H1 (cell line): ENCODE data around the gene IFNE. TPM values are rescaled to one million over a fixed set of nuclear protein-coding genes. Genes with fewer than 3 reads are reported as not detected.

ENCODE experiments used
- CTCF ChIA-PET: fragments of 300-600 bp; sonication (Branson Sonifier 250); formaldehyde crosslinking; loops from one replicate; lab custom pipeline; 2021; ENCODE audit not compliant: partially characterized antibody; lab: Charles Lee
- POLR2A ChIA-PET: fragments of 300-600 bp; sonication (Branson Sonifier 250); formaldehyde crosslinking; loops from one replicate; lab custom pipeline; 2021; ENCODE audit warnings: inconsistent platforms; ENCODE audit not compliant: partially characterized antibody; lab: Charles Lee
- DNase-seq, 2 experiments: peaks; one replicate each; pipeline versions ENCODE4 v3.0.0 to v3.0.0-alpha.2; 2010 to 2022; ENCODE audit warnings: low spot score in 2 of 2, low read depth in 1 of 2, mixed read lengths in 1 of 2
- FAIRE-seq: peaks from 2 replicates; lab custom pipeline; 2011; peaks lifted over from hg19 to GRCh38; lab: Jason Lieb, UNC
- H2AFZ ChIP-seq: 2 replicates; pipeline ENCODE4 v1.8.1; 2012; ENCODE audit warnings: low read length, inconsistent platforms
- H2AK5ac ChIP-seq: 2 replicates; pipeline ENCODE4 v1.6.1; 2013; ENCODE audit warnings: low read depth, low read length
- H2BK120ac ChIP-seq: replicated peaks from 2 replicates; pipeline ENCODE3; 2013; ENCODE audit warnings: low read depth, low read length, inconsistent platforms
- H2BK12ac ChIP-seq: 2 replicates; pipeline ENCODE4 v1.6.1; 2013; ENCODE audit warnings: low read depth, low read length
- H2BK15ac ChIP-seq: 2 replicates; pipeline ENCODE4 v1.6.1; 2013; ENCODE audit warnings: low read length
- H2BK20ac ChIP-seq: 2 replicates; pipeline ENCODE4 v1.6.1; 2013; ENCODE audit warnings: low read length
- H2BK5ac ChIP-seq: 2 replicates; pipeline ENCODE4 v1.6.1; 2013; ENCODE audit warnings: low read depth, low read length
- H3K14ac ChIP-seq: 2 replicates; pipeline ENCODE4 v1.6.1; 2013; ENCODE audit warnings: inconsistent platforms; ENCODE audit not compliant: insufficient read length
- H3K18ac ChIP-seq: 2 replicates; pipeline ENCODE4 v1.6.1; 2013; ENCODE audit warnings: low read length; ENCODE audit errors: extremely low read depth
- H3K23ac ChIP-seq: 2 replicates; pipeline ENCODE4 v1.6.1; 2013; ENCODE audit warnings: inconsistent platforms; ENCODE audit not compliant: insufficient read length
- H3K23me2 ChIP-seq: 2 replicates; pipeline ENCODE4 v1.6.1; 2013; ENCODE audit warnings: low read depth, low read length
- H3K27ac ChIP-seq: 2 replicates; pipeline ENCODE4 v1.6.1; 2011; ENCODE audit warnings: low read depth, low read length, inconsistent platforms
- H3K27me3 ChIP-seq, 4 experiments: replicated peaks in 1 of 4; 1 replicate in 1 of 4; 2 replicates in 3 of 4; pipeline versions ENCODE4 v1.6.1 to v1.8.1; 2011 to 2013; ENCODE audit warnings: low read length in 3 of 4, mild to moderate bottlenecking in 3 of 4, inconsistent platforms in 2 of 4, mixed read lengths in 2 of 4, moderate library complexity in 1 of 4; ENCODE audit not compliant: control insufficient read depth in 3 of 4, insufficient read depth in 3 of 4; ENCODE audit errors: extremely low read depth in 1 of 4
- H3K36me3 ChIP-seq, 4 experiments: 2 replicates each; pipeline versions ENCODE4 v1.6.1 to v1.8.1; 2011 to 2013; ENCODE audit warnings: mild to moderate bottlenecking in 4 of 4, low read length in 3 of 4, moderate library complexity in 2 of 4, control low read depth in 1 of 4, inconsistent platforms in 1 of 4; ENCODE audit not compliant: insufficient read depth in 4 of 4, control insufficient read depth in 2 of 4
- H3K4ac ChIP-seq: replicated peaks from 2 replicates; pipeline ENCODE3; 2013; ENCODE audit warnings: low read length, low read depth, mixed read lengths, inconsistent platforms; ENCODE audit not compliant: insufficient read length
- H3K4me1 ChIP-seq, 4 experiments: replicated peaks in 1 of 4; 1 replicate in 1 of 4; 2 replicates in 3 of 4; pipeline versions ENCODE4 v1.6.1 to v1.8.1; 2011 to 2013; ENCODE audit warnings: low read length in 3 of 4, inconsistent platforms in 2 of 4, mixed read lengths in 1 of 4; ENCODE audit not compliant: insufficient read depth in 4 of 4, control insufficient read depth in 3 of 4
- H3K4me2 ChIP-seq, 2 experiments: 2 replicates each; pipeline versions ENCODE4 v1.6.1 to v1.8.1; 2011 to 2013; ENCODE audit warnings: low read depth in 2 of 2, low read length in 2 of 2, control low read depth in 1 of 2, inconsistent platforms in 1 of 2, mild to moderate bottlenecking in 1 of 2; ENCODE audit not compliant: insufficient read depth in 1 of 2
- H3K4me3 ChIP-seq, 4 experiments: fragments of 200-600, 300-600 bp in 1 of 4; sonication (generic), shearing (Covaris generic), sonication (Bioruptor Twin) in 1 of 4; 2 replicates each; pipeline versions ENCODE4 v1.5.1 to v1.8.1; 2011 to 2016; ENCODE audit warnings: low read length in 4 of 4, low read depth in 3 of 4, control low read depth in 2 of 4, inconsistent platforms in 2 of 4, mild to moderate bottlenecking in 2 of 4, mixed read lengths in 1 of 4, moderate library complexity in 1 of 4; ENCODE audit not compliant: insufficient read depth in 2 of 4; ENCODE audit errors: extremely low read depth in 1 of 4
- H3K56ac ChIP-seq: replicated peaks from 2 replicates; pipeline ENCODE3; 2013; ENCODE audit warnings: low read depth, mild to moderate bottlenecking, mixed read lengths, low read length, inconsistent platforms; ENCODE audit not compliant: insufficient read length
- H3K79me1 ChIP-seq: 2 replicates; pipeline ENCODE4 v1.6.1; 2013; ENCODE audit warnings: low read depth, low read length, control low read depth
- H3K79me2 ChIP-seq, 2 experiments: 2 replicates each; pipeline versions ENCODE4 v1.6.1 to v1.8.1; 2012 to 2013; ENCODE audit warnings: low read length in 2 of 2, mild to moderate bottlenecking in 2 of 2, inconsistent platforms in 1 of 2; ENCODE audit not compliant: insufficient read depth in 2 of 2, control insufficient read depth in 1 of 2
- H3K9ac ChIP-seq, 4 experiments: replicated peaks in 1 of 4; 1 replicate in 1 of 4; 2 replicates in 3 of 4; pipeline versions ENCODE4 v1.6.1 to v1.8.1; 2011 to 2013; ENCODE audit warnings: low read depth in 3 of 4, low read length in 3 of 4, control low read depth in 2 of 4, mild to moderate bottlenecking in 2 of 4, moderate library complexity in 2 of 4, inconsistent platforms in 1 of 4; ENCODE audit errors: extremely low read depth in 1 of 4
- H3K9me3 ChIP-seq, 2 experiments: 2 replicates each; pipeline versions ENCODE4 v1.6.1 to v1.8.1; 2012 to 2013; ENCODE audit warnings: mild to moderate bottlenecking in 2 of 2, moderate library complexity in 2 of 2, control low read depth in 1 of 2, inconsistent platforms in 1 of 2, low read depth in 1 of 2, low read length in 1 of 2, mixed read lengths in 1 of 2; ENCODE audit not compliant: insufficient read depth in 2 of 2
- H4K20me1 ChIP-seq, 2 experiments: replicated peaks in 1 of 2; 2 replicates each; pipeline versions ENCODE3 to v1.8.1; 2011 to 2013; ENCODE audit warnings: inconsistent platforms in 2 of 2, low read length in 2 of 2, mild to moderate bottlenecking in 1 of 2; ENCODE audit not compliant: insufficient read depth in 2 of 2, control insufficient read depth in 1 of 2
- H4K5ac ChIP-seq: 2 replicates; pipeline ENCODE4 v1.6.1; 2013; ENCODE audit warnings: low read length, low read depth, mixed read lengths, inconsistent platforms; ENCODE audit not compliant: insufficient read length
- H4K8ac ChIP-seq: 2 replicates; pipeline ENCODE4 v1.8.0; 2013; ENCODE audit warnings: mild to moderate bottlenecking, moderate library complexity, low read length, inconsistent platforms; ENCODE audit not compliant: insufficient read depth; ENCODE audit errors: extremely low read depth
- H4K91ac ChIP-seq: replicated peaks from 2 replicates; pipeline ENCODE3; 2013; ENCODE audit warnings: low read length, mixed read lengths, inconsistent platforms; ENCODE audit not compliant: insufficient read length
- ATF2 ChIP-seq: IDR thresholded peaks from 2 replicates; pipeline ENCODE4 v1.6.1; 2012; ENCODE audit warnings: low read length, inconsistent platforms
- CBX5 ChIP-seq: fragments of 300-800, 300-1000 bp; sonication (generic); IDR thresholded peaks from 2 replicates; pipeline ENCODE4 v1.7.1; 2016; ENCODE audit warnings: antibody characterized with exemption, low read length, low read depth
- CEBPB ChIP-seq: IDR thresholded peaks from 2 replicates; pipeline ENCODE4 v1.6.1; 2012; ENCODE audit warnings: low read depth, low read length
- CHD2 ChIP-seq: IDR thresholded peaks from 2 replicates; pipeline ENCODE4 v1.6.1; 2012; ENCODE audit warnings: low read length, improper control_type of control experiment
- CREB1 ChIP-seq: IDR thresholded peaks from 2 replicates; pipeline ENCODE4 v1.6.1; 2012; ENCODE audit warnings: inconsistent platforms
- GABPA ChIP-seq: IDR thresholded peaks from 2 replicates; pipeline ENCODE4 v1.6.1; 2011; ENCODE audit warnings: mild to moderate bottlenecking, low read length, moderate library complexity, borderline replicate concordance; ENCODE audit not compliant: insufficient read depth
- RBBP5 ChIP-seq: IDR thresholded peaks from 2 replicates; pipeline ENCODE4 v1.7.1; 2012; ENCODE audit warnings: low read depth, mild to moderate bottlenecking, inconsistent platforms, low read length, moderate library complexity, borderline replicate concordance
- SIRT6 ChIP-seq: IDR thresholded peaks from one replicate; pipeline ENCODE4 v1.7.1; 2012; ENCODE audit warnings: low read length, inconsistent platforms
- SIX5 ChIP-seq: IDR thresholded peaks from 2 replicates; pipeline ENCODE4 v1.6.1; 2011; ENCODE audit warnings: mild to moderate bottlenecking, low read depth, low read length
- SP4 ChIP-seq: IDR thresholded peaks from 2 replicates; pipeline ENCODE4 v1.6.1; 2012; ENCODE audit warnings: low read length, inconsistent platforms
- SUZ12 ChIP-seq: fragments of 200-600 bp; sonication (generic); IDR thresholded peaks from 2 replicates; pipeline ENCODE4 v1.6.1; 2012; ENCODE audit warnings: mild to moderate bottlenecking, inconsistent platforms, low read length, moderate library complexity, mixed read lengths
- WGBS, 2 experiments: shearing (Covaris generic) in 1 of 2; methylation state at CpG; one replicate each; pipeline versions ENCODE4 v1.1.6 to v1.1.7; 2013 to 2015; ENCODE audit warnings: low lambda C conversion rate in 2 of 2, mixed read lengths in 2 of 2, inconsistent platforms in 1 of 2, low coverage in 1 of 2, missing lambda C conversion rate in 1 of 2; ENCODE audit not compliant: insufficient replicate concordance in 2 of 2, insufficient coverage in 1 of 2, insufficient read length in 1 of 2; ENCODE audit errors: extremely low coverage in 1 of 2, missing lambda C conversion rate in 1 of 2; 5-methylcytosine and 5-hydroxymethylcytosine counted together
- polyA plus RNA-seq, 7 experiments: library from polyadenylated mRNA; depleted of rRNA in 3 of 7; stranded (reverse) in 5 of 7; unstranded in 2 of 7; fragments of >200 nt in 5 of 7; fragments of 200-250 nt in 2 of 7; gene quantifications; 1 replicate in 5 of 7; 2 replicates in 1 of 7; 4 replicates in 1 of 7; pipeline versions ENCODE4 v1.2.1 to v1.2.3, GENCODE V29; 2011 to 2013; ENCODE audit warnings: missing spikeins in 2 of 7, mixed read lengths in 2 of 7
- total RNA-seq: library from RNA; stranded (reverse); fragmentation: NEBNext Ultra II Directional; extraction: Animal tissue kit (Norgen Biotek cat#: 25700); gene quantifications from 2 replicates; pipeline ENCODE4 v1.2.1, GENCODE V29; 2021

IFNE gene
- total and polyA plus RNA-seq, 2 of the 8 experiments (the other 6 are each of a cell fraction or from before 2014, with no cell fraction given): 0.08 TPM; not detected in 1

- Histone ChIP-seq H3K27me3 (no peaks in the 10 kb centered on the region), H2AK5ac (no peak overlapping the region), H3K9me3 (peaks cover 0 to 4% of the 10 kb centered on the region in 2 experiments; a peak in 3 of 4 replicates), H3K23ac (no peak overlapping the region), H3K79me2 (no peaks in the 10 kb centered on the region), H4K91ac (no peak overlapping the region), H2BK120ac (no peak overlapping the region), H4K20me1 (no peaks in the 10 kb centered on the region), H3K36me3 (no peaks in the 10 kb centered on the region; a peak in 3 of 8 replicates), H2BK12ac (no peak overlapping the region), H3K56ac (no peak overlapping the region), H4K8ac (no peak overlapping the region), H3K79me1 (no peaks in the 10 kb centered on the region), H3K18ac (no peak overlapping the region), H3K27ac (no peak overlapping the region), H3K23me2 (no peaks in the 10 kb centered on the region), H2BK15ac (no peak overlapping the region), H2BK5ac (no peak overlapping the region), H4K5ac (no peak overlapping the region), H3K9ac (no peak overlapping the region), H3K4me1 (no peaks in the 10 kb centered on the region), H2AFZ (no peak overlapping the region), H3K4me3 (no peak overlapping the region), H3K4ac (no peak overlapping the region), H2BK20ac (no peak overlapping the region), H3K4me2 (no peak overlapping the region), H3K14ac (no peak overlapping the region)
- no peak for DNase-seq
- ChIA-PET POLR2A (no interaction called here), CTCF (interaction anchor here (0.6 to 1.3 kb wide), 2 partner anchors 13 to 756 kb away, joined by 3 read pairs; no protein-coding TSS in a partner anchor)
- WGBS, 2 experiments: 76% methylated on average over 2 of the region's 2 CpGs; no CpG with 5 or more reads in 1 of the 2 experiments
- FAIRE-seq: no peak
- TF ChIP-seq RBBP5 (no peak), ATF2 (no peak), CBX5 (no peak), SUZ12 (no peak), GABPA (no peak), CHD2 (no peak), CEBPB (no peak), SP4 (no peak), SIX5 (no peak), SIRT6 (no peak), CREB1 (no peak)
Measured at GRCh38 chr9:21523021-21524014, 41.2 kb upstream of the IFNE start.
